SK-N-SH (cell line): ENCODE results near the gene CACNA1D.

ENCODE experiments used
- FOXJ3 ChIP-seq: sonication (generic); formaldehyde crosslinking; IDR thresholded peaks from 2 replicates; pipeline ENCODE4 v1.5.1; 2020; ENCODE audit warnings: mild to moderate bottlenecking, missing genetic modification reagents
- TF ChIP-seq, protein P1 (sequence below): IDR thresholded peaks from 2 replicates; pipeline ENCODE4 v1.4.0; 2012; ENCODE audit warnings: low read depth, borderline replicate concordance

DNA sequence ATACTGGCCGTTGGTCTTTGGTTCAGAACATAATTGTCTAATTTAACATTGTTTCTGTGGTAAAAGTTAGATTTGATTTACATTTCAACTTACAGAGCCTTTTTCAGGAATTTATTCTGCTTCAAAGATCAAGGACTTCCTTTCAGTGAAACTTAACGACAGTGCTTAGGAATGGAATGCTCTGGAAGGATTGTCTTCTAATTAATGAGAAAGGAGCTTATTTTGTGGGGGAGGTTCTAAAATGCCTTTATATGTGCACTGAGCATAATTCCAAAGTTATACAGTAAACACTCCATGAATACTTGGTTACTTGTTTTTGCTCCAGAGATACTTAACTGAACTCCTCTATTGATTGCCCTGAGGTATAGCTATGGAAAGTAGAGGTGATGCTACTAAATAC lies 75.7 kb downstream of the CACNA1D start:
- no peak for TF ChIP-seq FOXJ3 (CRISPR knock-in tag)
- TF ChIP-seq, protein P1, sequence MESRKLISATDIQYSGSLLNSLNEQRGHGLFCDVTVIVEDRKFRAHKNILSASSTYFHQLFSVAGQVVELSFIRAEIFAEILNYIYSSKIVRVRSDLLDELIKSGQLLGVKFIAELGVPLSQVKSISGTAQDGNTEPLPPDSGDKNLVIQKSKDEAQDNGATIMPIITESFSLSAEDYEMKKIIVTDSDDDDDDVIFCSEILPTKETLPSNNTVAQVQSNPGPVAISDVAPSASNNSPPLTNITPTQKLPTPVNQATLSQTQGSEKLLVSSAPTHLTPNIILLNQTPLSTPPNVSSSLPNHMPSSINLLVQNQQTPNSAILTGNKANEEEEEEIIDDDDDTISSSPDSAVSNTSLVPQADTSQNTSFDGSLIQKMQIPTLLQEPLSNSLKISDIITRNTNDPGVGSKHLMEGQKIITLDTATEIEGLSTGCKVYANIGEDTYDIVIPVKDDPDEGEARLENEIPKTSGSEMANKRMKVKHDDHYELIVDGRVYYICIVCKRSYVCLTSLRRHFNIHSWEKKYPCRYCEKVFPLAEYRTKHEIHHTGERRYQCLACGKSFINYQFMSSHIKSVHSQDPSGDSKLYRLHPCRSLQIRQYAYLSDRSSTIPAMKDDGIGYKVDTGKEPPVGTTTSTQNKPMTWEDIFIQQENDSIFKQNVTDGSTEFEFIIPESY = no peak
